Right ventricle myocardium inferior (tissue), 1 donor: ENCODE measurements around the gene KCNH3. TPM values are rescaled to one million over a fixed set of nuclear protein-coding genes. Genes with fewer than 3 reads are reported as not detected.
"Not testable (repeated sequence)": the region's sequence is repeated elsewhere in the genome, so short reads cannot be mapped to it uniquely, and the experiment has no call there.

Experiments
- ATAC-seq: fragments of 200-7000 bp; cut with Tn5 transposase; one replicate; pipeline ENCODE4 v1.9.1; 2020; ENCODE audit warnings: mild to moderate bottlenecking, moderate library complexity
- DNase-seq: peaks from one replicate; pipeline ENCODE4 v3.0.0; 2021; ENCODE audit errors: missing footprints
- intact Hi-C: fragments of 100-400 bp; cut with DNase I; formaldehyde crosslinking; loops from one replicate; pipeline ENCODE4 v1.11.0; 2022
- long read RNA-seq: library from polyadenylated mRNA; unstranded; transcript quantifications from one replicate; pipeline ENCODE4 v2.0.0, GENCODE V29; 2021
- total RNA-seq: library from RNA; stranded (reverse); fragmentation: NEBNext Ultra II Directional; extraction: Animal tissue kit (Norgen Biotek cat#: 25700); gene quantifications from one replicate; pipeline ENCODE4 v1.2.1, GENCODE V29; 2021
- donor health status: DM: no; HTN: yes; CAD: no; lungs with severe emphysema.

The KCNH3 gene, protein sequence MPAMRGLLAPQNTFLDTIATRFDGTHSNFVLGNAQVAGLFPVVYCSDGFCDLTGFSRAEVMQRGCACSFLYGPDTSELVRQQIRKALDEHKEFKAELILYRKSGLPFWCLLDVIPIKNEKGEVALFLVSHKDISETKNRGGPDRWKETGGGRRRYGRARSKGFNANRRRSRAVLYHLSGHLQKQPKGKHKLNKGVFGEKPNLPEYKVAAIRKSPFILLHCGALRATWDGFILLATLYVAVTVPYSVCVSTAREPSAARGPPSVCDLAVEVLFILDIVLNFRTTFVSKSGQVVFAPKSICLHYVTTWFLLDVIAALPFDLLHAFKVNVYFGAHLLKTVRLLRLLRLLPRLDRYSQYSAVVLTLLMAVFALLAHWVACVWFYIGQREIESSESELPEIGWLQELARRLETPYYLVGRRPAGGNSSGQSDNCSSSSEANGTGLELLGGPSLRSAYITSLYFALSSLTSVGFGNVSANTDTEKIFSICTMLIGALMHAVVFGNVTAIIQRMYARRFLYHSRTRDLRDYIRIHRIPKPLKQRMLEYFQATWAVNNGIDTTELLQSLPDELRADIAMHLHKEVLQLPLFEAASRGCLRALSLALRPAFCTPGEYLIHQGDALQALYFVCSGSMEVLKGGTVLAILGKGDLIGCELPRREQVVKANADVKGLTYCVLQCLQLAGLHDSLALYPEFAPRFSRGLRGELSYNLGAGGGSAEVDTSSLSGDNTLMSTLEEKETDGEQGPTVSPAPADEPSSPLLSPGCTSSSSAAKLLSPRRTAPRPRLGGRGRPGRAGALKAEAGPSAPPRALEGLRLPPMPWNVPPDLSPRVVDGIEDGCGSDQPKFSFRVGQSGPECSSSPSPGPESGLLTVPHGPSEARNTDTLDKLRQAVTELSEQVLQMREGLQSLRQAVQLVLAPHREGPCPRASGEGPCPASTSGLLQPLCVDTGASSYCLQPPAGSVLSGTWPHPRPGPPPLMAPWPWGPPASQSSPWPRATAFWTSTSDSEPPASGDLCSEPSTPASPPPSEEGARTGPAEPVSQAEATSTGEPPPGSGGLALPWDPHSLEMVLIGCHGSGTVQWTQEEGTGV
- 0.27 TPM for total RNA-seq
- long read RNA-seq, partial matches to known transcripts: 0 of 1 reads
- long read RNA-seq, other reads (novel, unspliced or antisense): 1 of 1 reads

DNA sequence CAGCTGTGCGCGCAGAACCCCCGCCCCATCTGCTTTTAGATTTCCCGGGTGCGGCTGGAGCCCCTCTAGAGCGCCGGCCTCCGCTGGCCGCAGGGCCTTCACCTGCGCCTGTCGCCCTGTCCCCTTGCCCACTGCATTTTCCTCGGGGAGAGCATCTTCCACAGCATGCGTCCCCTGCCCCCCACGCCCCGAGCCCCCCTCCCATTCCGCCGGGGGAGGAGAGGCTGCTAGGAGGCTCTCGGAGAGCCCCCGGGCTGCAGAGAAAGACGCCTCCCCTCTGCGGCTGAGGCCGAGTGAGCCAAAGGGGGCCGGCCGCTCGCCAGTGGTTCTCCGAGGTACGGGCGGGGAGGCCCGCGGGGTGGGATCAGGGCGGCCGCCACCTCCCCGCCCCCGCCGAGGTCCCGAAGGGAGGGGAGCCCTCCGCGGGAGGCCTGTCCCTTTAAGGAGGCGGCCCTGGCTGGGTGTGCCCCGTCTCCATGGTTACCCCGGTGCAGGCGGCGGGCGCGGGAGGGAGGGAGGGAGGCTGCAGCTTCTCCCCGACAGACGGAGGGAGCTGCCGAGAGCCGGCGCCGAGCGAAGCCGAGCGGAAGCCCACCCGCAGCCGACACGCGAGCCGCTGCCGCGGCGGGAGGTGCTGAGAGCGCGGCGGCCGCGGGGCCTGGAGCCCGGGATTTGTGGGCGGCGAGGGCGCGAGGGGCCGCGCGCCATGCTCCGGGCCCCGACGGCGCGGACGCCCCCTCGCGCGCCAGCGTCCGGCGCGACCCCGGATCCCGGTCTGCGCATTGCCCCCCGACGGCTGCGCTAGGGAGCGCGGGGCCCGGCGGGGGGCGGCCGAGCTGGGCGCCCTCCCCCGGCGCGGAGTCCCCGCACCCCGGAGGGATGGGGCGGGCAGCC lies at the start of gene KCNH3:
KCNH3 (plus strand) TSS at position 521 of the 894 bp plus-strand sequence. CDS start 387 bp downstream, outside the sequence.
- peak; percentile 91 for DNase-seq
- ATAC-seq: peak; percentile 82
- intact Hi-C loops: no loop called here

DNA sequence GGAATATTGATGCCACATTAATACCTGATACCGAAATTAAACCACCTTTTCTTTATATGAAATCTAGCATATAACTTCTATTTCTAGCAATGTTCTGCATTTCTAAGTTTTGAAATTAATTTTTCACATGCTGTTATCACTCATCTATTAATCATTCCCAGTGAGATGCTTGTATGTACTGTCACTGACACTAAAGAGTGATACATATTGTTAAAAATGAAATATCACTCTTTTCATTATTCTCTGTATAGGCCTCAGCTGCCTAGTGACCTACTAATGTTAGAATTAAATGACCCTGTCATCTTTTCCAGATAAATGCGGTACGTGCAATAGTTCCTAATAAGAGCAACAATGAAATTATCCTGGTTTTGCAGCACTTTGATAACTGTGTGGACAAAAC lies 49.7 kb upstream of the KCNH3 start:
- intact Hi-C loops: no loop called here
- DNase-seq: no peak
- no peak for ATAC-seq

DNA sequence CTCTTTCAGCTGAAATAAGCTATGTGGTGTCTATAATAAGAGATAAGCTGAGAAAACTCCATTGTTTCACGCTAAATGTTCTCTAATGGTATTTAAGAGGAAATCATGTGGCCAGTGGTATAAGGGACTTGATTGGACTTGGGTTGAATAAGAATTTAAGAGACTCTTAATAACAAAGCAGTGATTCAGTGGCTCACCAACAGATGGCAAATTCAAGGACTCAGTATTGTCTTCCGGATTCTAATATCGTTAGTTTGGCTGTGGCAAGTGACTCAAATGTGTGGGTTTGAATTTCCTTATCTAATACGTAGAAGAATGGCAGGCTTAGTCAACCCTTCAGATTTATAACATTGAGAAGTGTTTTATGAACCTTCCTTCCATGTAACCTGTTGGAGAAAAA lies 49.1 kb upstream of the KCNH3 start:
- intact Hi-C loops: no loop called here
- ATAC-seq (no peak), DNase-seq (no peak)

DNA sequence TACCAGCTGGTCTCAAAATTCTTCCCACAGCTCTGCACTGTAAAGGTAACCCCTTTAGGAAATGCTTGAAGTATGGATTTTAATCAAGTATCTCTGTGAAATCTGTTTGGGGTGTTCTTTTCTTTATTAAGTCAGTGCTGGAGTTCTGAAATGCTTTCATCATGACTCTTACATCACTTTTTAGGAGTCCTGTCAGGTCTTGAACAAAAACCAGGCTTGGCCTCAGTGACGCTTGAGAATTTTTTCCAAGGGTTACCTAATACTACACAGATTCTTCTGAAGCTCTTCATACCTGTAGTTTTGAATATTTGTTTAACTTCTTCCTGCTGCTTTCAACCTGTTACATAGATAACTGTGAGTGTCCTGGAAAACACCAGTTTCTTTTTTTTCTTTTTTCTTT lies 47.0 kb upstream of the KCNH3 start:
- intact Hi-C loops: no loop called here
- no peak for DNase-seq
- no peak for ATAC-seq

DNA sequence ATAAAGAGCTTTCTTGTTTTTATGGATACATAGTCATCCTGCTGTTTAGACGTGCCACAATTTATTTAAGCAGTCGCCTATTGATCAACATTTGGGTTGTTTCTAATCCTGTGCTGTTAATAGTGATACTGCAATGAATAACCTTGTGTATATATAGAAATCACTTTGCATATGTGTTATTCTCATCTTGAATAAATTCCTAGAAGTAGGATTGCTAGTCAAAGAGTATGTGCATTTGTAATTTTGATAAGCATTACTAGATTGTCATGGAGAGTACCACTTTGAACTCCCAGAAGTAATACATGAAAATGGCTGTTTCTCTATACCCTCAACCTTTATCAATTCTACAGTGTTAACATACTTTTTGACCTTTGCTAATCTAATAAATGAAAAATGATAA lies 44.9 kb upstream of the KCNH3 start:
- no peak for DNase-seq
- intact Hi-C loops: no loop called here
- no peak for ATAC-seq

DNA sequence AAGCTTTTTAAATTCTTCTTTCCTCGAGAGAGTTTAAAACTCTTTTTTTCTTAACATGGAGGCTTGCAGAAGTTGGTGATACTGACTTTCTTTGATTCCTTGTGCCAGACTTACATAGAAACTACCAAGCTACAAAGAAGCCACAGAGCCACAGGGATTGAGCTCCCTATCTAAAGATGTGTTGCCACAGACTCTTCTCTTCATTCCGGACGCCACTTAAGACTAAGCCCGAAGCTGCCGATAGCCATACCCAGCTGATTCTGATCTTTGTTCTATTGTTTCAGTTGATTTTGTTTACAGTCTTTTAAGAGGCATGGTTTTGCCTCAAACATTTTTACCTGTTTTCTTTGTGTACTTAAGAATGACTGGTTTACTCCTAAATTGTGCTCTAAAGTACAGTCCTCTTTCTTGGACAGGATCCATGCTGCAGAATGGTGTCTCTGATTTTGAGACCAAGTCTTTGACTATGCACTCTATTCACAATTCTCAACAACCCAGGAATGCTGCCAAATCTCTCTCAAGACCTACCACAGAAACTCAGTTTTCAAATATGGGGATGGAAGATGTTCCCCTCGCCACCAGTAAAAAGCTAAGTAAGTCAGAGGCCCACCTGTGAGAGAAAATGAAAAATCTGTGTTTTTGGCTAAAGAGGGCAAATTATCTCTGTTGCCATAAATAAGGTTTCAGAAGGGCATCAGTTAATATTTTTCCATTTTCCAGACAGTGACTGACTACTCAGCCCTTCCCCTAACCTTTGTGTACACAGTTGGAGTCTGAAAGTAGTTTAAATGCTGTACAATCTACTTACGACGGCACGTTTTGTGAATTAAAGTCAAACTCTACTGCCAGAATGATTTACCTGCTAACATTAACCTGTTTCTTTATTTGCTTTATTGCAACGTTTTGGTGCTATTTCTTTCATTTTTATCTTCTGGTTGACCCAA lies 42.1 kb upstream of the KCNH3 start:
- no peak for ATAC-seq
- intact Hi-C loops: no loop called here
- DNase-seq: no peak

DNA sequence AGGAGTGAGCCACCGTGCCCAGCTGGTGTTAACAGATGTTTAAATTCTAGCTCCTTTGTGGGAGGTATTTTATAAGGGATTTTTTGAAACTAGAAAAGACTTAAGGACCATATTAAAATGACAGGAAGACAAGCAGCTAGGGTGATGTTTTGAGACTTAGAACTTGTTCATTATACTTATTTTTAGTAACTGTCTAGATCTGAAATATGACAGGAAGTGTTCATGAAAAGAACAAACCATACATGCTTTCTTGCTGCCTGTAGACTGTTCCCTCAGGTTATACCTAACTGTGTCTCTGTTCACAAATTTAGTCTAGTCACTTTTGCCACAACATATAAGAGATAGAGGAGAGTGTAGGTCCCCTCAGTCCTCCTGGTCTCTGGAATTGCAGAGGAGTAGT lies 36.9 kb upstream of the KCNH3 start:
- DNase-seq: no peak
- no peak for ATAC-seq
- intact Hi-C loops: no loop called here

DNA sequence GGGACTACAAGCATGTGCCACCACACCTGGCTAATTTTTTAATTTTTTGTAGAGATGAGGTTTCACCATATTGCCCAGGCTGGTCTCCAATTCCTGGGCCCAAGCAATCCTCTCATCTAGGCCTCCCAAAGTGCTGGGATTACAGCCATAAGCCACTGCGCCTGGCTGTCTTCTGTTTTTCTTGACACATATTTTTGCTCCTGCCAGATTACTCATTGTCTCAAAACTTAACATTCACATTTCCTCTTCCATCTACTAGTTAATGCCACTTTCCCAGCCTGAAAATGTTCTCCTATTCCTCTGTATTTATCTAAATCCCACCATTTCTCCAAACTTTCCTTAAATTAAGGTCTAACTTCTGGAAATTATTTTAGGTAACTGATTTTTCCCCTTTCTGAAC lies 36.2 kb upstream of the KCNH3 start:
- ATAC-seq (no peak), DNase-seq (no peak)
- intact Hi-C loops: no loop called here

DNA sequence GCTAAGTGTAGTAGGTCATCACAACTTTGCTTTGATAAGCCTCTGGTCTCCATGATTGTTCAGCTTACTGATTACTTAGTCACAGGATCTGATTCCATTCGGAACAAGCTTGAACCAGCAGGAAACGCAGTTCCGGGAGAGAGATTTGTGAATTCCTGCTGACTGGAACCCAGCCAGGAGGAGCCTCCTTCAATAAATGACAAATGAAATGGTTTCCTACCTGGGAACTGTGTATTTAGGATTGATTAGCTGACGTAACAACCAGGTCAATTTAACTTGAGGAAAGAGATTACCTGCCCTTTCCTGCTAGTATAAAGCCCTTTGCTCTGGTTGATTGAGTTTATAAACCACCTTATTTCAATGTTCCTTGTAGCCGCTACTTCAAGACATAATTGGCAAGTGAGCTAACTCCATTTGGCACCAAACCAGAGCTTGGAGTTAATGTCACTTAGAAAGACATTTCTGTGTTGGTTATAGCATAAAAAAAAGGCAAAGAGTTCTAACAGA lies 35.1 kb upstream of the KCNH3 start:
- intact Hi-C loops: no loop called here
- DNase-seq (no peak), ATAC-seq (no peak)

DNA sequence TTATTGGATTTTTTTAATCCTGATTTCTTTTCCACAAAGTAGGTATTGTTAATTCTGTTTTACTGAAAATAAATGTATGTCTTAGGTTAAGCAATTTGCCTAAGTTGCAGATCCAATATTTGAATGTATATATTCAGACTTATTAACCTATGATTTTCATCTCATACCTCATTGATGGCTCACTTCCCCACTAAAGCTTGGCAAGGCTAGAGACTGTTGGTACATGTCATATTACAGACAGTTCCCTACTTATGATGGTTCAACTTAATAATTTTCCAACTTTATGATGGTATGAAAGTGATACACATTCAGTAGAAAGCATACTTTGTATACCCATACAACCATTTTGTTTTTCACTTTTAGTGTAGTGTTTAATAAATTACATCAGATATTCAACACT lies 33.2 kb upstream of the KCNH3 start:
- intact Hi-C loops: no loop called here
- ATAC-seq: no peak
- DNase-seq: no peak

DNA sequence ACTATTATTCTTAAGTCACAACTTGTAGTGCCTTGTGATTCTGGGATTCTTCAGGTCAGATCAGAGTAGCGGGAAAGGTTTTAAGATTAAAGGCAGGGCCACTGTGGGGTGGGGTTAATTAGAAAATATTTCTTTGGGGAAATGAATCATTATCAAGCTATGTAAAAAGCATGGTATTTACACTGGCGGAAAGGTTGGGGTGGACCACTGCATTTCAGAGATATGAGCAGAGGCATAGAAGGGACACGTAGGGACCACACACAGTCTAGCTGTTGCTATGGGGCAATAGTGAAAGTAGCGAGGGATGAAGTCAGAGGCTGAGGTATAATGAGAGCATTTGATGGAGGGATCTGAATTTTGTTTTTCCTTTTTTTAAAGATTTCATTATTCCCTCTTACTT lies 31.7 kb upstream of the KCNH3 start:
- DNase-seq (no peak), ATAC-seq (no peak)
- intact Hi-C loops: no loop called here

DNA sequence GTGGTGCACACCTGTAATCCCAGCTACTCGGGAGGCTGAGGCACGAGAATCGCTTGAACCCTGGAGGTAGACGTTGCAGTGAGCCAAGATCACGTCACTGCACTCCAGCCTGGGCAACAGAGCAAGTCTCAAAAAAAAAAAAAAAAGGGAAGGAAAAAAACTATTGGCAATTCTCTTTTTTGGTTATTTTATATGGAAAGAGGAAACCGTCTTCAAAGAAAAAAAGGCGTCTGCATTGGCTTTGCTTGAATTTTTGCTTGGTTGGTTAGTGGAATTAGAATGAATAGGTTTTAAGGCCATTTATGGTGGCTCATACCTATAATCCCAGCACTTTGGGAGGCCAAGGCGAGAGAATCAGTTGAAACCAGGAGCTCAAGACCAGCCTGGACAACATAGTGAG lies 29.1 kb upstream of the KCNH3 start:
- intact Hi-C loops: loop anchor here (5.0 kb wide), 1 partner anchor 73 kb away; no protein-coding TSS in a partner anchor
- not testable (repeated sequence) for ATAC-seq, DNase-seq

DNA sequence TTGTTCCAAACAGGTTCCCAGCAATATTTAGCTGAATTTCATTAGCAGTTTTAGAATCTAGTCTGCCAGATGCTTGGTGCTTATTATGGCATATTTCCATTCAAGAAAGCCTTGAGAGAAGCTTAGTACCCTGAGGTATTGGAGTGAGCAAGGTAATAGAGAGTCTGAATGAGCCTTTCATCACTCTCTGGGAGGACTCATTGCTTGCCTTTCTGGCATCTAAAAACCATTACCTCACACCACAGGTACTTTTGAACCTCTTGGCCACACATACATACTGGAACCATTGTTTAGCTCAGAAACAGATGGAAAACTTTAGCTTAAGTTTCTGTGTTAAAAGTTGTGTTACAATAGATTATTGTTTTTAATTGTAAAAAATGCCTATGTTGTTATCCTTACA lies 27.4 kb upstream of the KCNH3 start:
- intact Hi-C loops: loop anchor here (5.0 kb wide), 1 partner anchor 71 kb away; no protein-coding TSS in a partner anchor
- ATAC-seq: no peak
- no peak for DNase-seq

DNA sequence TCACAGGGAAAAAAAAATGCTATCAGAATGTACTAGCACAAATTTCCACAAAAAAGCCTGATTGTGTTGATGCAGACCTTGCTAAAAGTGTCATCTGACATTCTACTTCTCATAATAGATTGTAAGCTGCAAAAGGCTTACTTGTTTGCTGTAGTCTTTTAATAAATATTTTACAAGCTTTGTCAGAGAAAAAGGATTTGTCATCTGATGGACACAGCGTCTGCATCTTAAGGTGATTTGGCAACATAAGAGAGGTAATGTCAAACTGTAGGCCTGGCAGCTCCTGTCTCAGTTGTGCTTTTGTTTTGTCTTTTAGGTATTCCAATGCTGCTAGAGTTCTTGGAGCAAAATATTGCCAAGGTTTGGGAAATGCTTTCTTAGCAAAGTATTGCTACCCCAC lies 26.3 kb upstream of the KCNH3 start:
- intact Hi-C loops: loop anchor here (5.0 kb wide), 1 partner anchor 70 kb away; no protein-coding TSS in a partner anchor

DNA sequence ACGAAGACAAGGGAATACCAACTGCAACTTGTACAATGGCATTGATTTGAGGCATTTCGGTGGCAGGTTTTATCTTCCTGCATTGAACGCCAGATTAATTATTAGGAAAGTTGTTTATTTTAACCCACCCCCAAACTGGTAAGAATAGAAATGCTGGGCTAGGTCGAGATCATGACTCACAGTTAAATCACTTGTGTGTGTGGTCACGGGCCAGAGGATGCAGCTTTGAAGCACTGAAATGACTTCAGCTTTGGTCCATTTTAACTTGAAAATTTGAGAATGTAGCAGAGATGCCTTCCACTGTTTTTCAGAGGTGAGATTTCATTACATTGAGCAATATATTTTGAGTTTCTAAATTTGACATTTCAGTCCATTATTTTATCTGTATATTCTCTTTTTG lies 23.6 kb upstream of the KCNH3 start:
- ATAC-seq (no peak), DNase-seq (no peak)
- intact Hi-C loops: loop anchor here (5.0 kb wide), 1 partner anchor 228 kb away; no protein-coding TSS in a partner anchor

More for the DNA sequence above, 26.3 kb upstream of the KCNH3 start:
- ATAC-seq (no peak), DNase-seq (no peak)

DNA sequence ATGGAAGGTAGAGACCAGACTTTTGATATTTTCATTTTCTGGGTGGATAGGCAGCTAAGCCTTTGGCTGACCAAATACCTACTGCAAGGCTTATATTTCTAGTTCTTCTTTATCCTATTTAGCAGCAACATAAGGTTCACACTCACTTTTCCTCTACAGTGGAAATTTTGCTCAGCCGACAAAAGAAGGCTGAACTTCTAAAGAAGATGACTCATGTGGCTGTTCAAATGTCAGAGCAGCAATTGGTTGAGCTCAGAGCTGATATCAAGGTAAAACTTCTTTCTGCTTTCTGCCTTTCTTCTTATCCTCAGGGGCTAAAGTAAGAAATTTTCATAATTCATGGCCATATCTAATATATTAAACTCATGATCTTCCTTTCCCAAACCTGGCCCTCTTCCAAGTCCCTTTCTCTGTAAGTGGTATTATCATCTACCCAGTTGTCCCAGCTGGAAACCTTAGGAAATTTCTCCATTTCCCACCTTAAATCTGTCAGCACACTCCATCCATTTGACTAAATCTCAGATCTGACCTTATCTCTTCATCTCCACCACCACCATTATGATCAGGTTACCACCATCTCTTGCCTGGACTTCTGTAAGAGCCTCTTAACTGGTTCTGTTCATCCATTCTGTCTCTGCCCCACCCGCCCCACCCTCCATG lies 19.8 kb upstream of the KCNH3 start:
- intact Hi-C loops: loop anchor here (5.0 kb wide), 1 partner anchor 232 kb away; no protein-coding TSS in a partner anchor
- ATAC-seq (no peak), DNase-seq (no peak)
